ENCODE measurements around the gene SCYGR7. TPM values are rescaled to one million over a fixed set of nuclear protein-coding genes. Genes with fewer than 3 reads are reported as not detected.

The SCYGR7 gene
- total and polyA plus RNA-seq, 9 of the 15 experiments (the other 6 are each of a cell fraction or from before 2014, with no cell fraction given), result not detected

DNA sequence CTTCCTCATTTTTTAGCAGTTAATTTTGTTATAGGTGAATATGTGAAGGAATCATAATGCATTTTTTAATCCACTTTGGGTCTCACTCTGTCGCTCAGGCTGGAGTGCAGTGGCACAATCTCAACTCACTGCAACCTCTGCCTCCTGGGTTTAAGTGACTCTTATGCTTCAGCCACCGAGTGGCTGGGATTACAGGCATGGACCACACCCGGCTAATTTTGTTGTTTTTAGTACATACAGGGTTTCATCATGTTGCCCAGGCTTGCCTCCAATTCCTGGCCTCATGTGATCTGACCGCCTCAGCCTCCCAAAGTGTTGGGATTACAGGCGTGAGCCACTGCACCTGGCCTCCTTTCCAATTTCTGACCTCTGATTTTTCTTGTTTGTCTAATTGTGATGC lies 43.9 kb upstream of the SCYGR7 start:
- Histone ChIP-seq H3K4me1 (replicated peaks in 1 of 2; ENCODE audit: control insufficient read depth in 2 of 2, insufficient read depth in 2 of 2, low read length in 2 of 2) (no peaks in the 10 kb centered on the region), H3K9me1 (ENCODE audit: control insufficient read depth, insufficient read depth, low read length) (no peaks in the 10 kb centered on the region), H3K9me3 (replicated peaks; ENCODE audit: control insufficient read depth, insufficient read depth, low read depth, low read length) (no peaks in the 10 kb centered on the region), H2AFZ (ENCODE audit: low read depth, low read length) (no peak overlapping the region), H3K4me3 (no peak overlapping the region), H3K4me2 (ENCODE audit: insufficient read depth, low read length) (no peak overlapping the region), H3K9ac (ENCODE audit: insufficient read depth in 1 of 2, low read depth in 2 of 2, low read length in 2 of 2) (no peak overlapping the region), H4K20me1 (replicated peaks; ENCODE audit: control insufficient read depth, insufficient read depth, low read length) (no peaks in the 10 kb centered on the region), H3K79me2 (ENCODE audit: control insufficient read depth, insufficient read depth, low read length) (no peaks in the 10 kb centered on the region), H3K27ac (ENCODE audit: extremely low read depth, low read depth, low read length) (no peak overlapping the region), H3K27me3 (ENCODE audit: control insufficient read depth in 2 of 2, insufficient read depth in 2 of 2, low read length in 2 of 2) (no peaks in the 10 kb centered on the region), H3K36me3 (ENCODE audit: control insufficient read depth, insufficient read depth, low read length) (no peaks in the 10 kb centered on the region)
- ChIA-PET CTCF (ENCODE audit: low intra/inter-chr PET ratio) (no interaction called here), POLR2A (no interaction called here)
- in situ Hi-C loops (cut with MboI) (no loop called here), intact Hi-C loops (cut with micrococcal nuclease) (no loop called here)
- no peak for FAIRE-seq
- BruUV-seq (replicated peaks), result no TSS peak
- 2% methylated on average over 5 of the region's 5 CpGs for WGBS (ENCODE audit: insufficient coverage, low coverage, missing lambda C conversion rate)
- no peak for ATAC-seq
- DNase-seq (ENCODE audit: extremely low read depth in 1 of 4, low spot score in 3 of 4), result no peak
- TF ChIP-seq, protein P1, sequence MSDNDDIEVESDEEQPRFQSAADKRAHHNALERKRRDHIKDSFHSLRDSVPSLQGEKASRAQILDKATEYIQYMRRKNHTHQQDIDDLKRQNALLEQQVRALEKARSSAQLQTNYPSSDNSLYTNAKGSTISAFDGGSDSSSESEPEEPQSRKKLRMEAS (CRISPR knock-in tag; IDR thresholded peaks at IDR 0.05), result no peak
- TF ChIP-seq, protein P2, sequence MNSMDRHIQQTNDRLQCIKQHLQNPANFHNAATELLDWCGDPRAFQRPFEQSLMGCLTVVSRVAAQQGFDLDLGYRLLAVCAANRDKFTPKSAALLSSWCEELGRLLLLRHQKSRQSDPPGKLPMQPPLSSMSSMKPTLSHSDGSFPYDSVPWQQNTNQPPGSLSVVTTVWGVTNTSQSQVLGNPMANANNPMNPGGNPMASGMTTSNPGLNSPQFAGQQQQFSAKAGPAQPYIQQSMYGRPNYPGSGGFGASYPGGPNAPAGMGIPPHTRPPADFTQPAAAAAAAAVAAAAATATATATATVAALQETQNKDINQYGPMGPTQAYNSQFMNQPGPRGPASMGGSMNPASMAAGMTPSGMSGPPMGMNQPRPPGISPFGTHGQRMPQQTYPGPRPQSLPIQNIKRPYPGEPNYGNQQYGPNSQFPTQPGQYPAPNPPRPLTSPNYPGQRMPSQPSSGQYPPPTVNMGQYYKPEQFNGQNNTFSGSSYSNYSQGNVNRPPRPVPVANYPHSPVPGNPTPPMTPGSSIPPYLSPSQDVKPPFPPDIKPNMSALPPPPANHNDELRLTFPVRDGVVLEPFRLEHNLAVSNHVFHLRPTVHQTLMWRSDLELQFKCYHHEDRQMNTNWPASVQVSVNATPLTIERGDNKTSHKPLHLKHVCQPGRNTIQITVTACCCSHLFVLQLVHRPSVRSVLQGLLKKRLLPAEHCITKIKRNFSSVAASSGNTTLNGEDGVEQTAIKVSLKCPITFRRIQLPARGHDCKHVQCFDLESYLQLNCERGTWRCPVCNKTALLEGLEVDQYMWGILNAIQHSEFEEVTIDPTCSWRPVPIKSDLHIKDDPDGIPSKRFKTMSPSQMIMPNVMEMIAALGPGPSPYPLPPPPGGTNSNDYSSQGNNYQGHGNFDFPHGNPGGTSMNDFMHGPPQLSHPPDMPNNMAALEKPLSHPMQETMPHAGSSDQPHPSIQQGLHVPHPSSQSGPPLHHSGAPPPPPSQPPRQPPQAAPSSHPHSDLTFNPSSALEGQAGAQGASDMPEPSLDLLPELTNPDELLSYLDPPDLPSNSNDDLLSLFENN (IDR thresholded peaks at IDR 0.05; ENCODE audit: low read depth in 2 of 2, low read length in 2 of 2), result no peak
- TF ChIP-seq SMARCA5 (IDR thresholded peaks at IDR 0.05) (no peak), CHCHD3 (CRISPR knock-in tag; IDR thresholded peaks at IDR 0.05) (no peak), BCOR (IDR thresholded peaks at IDR 0.05) (no peak), KAT8 (IDR thresholded peaks at IDR 0.05; ENCODE audit: low read depth) (no peak), PRPF4 (IDR thresholded peaks at IDR 0.05; ENCODE audit: insufficient read depth, low read depth, low read length, poor library complexity, severe bottlenecking) (no peak), BDP1 (IDR thresholded peaks at IDR 0.05; ENCODE audit: insufficient read depth, insufficient read length) (no peak), SMAD2 (IDR thresholded peaks at IDR 0.05; ENCODE audit: low read depth, low read length) (no peak), DNMT1 (IDR thresholded peaks at IDR 0.05) (no peak)
- TF ChIP-seq, protein P3, sequence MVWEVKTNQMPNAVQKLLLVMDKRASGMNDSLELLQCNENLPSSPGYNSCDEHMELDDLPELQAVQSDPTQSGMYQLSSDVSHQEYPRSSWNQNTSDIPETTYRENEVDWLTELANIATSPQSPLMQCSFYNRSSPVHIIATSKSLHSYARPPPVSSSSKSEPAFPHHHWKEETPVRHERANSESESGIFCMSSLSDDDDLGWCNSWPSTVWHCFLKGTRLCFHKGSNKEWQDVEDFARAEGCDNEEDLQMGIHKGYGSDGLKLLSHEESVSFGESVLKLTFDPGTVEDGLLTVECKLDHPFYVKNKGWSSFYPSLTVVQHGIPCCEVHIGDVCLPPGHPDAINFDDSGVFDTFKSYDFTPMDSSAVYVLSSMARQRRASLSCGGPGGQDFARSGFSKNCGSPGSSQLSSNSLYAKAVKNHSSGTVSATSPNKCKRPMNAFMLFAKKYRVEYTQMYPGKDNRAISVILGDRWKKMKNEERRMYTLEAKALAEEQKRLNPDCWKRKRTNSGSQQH (CRISPR knock-in tag; IDR thresholded peaks at IDR 0.05), result no peak
- TF ChIP-seq, protein P4, sequence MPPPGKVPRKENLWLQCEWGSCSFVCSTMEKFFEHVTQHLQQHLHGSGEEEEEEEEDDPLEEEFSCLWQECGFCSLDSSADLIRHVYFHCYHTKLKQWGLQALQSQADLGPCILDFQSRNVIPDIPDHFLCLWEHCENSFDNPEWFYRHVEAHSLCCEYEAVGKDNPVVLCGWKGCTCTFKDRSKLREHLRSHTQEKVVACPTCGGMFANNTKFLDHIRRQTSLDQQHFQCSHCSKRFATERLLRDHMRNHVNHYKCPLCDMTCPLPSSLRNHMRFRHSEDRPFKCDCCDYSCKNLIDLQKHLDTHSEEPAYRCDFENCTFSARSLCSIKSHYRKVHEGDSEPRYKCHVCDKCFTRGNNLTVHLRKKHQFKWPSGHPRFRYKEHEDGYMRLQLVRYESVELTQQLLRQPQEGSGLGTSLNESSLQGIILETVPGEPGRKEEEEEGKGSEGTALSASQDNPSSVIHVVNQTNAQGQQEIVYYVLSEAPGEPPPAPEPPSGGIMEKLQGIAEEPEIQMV (tag; conservative IDR thresholded peaks at IDR 0.05; ENCODE audit: low read depth), result no peak
- TF ChIP-seq, protein P5, sequence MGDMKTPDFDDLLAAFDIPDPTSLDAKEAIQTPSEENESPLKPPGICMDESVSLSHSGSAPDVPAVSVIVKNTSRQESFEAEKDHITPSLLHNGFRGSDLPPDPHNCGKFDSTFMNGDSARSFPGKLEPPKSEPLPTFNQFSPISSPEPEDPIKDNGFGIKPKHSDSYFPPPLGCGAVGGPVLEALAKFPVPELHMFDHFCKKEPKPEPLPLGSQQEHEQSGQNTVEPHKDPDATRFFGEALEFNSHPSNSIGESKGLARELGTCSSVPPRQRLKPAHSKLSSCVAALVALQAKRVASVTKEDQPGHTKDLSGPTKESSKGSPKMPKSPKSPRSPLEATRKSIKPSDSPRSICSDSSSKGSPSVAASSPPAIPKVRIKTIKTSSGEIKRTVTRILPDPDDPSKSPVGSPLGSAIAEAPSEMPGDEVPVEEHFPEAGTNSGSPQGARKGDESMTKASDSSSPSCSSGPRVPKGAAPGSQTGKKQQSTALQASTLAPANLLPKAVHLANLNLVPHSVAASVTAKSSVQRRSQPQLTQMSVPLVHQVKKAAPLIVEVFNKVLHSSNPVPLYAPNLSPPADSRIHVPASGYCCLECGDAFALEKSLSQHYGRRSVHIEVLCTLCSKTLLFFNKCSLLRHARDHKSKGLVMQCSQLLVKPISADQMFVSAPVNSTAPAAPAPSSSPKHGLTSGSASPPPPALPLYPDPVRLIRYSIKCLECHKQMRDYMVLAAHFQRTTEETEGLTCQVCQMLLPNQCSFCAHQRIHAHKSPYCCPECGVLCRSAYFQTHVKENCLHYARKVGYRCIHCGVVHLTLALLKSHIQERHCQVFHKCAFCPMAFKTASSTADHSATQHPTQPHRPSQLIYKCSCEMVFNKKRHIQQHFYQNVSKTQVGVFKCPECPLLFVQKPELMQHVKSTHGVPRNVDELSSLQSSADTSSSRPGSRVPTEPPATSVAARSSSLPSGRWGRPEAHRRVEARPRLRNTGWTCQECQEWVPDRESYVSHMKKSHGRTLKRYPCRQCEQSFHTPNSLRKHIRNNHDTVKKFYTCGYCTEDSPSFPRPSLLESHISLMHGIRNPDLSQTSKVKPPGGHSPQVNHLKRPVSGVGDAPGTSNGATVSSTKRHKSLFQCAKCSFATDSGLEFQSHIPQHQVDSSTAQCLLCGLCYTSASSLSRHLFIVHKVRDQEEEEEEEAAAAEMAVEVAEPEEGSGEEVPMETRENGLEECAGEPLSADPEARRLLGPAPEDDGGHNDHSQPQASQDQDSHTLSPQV (IDR thresholded peaks at IDR 0.05), result no peak
